Body of pancreas (tissue), 4 donors: ENCODE results near the gene MAP3K12.

ENCODE experiments used
- CTCF ChIP-seq, 7 experiments: fragments of 450-650 bp in 4 of 7; fragments of 200-600 bp in 3 of 7; sonication (generic) in 3 of 7; IDR thresholded peaks; one replicate each; pipeline ENCODE4 v1.5.1; 2016 to 2019; ENCODE audit warnings: antibody characterized with exemption in 7 of 7
- POLR2A ChIP-seq, 3 donors: fragments of 450-650 bp; IDR thresholded peaks; one replicate each; pipeline ENCODE4 v1.6.1; 2016; ENCODE audit warnings: antibody characterized with exemption in 3 of 3, mild to moderate bottlenecking in 2 of 3

GRCh38 chr12:53456654-53457366, 42.4 kb downstream of the MAP3K12 start:
- TF ChIP-seq CTCF (IDR thresholded peaks at IDR 0.05) (no peak), POLR2A (IDR thresholded peaks at IDR 0.05) (no peak)
